Sigmoid colon (tissue), 4 donors: ENCODE results near the gene PLEKHD1.

ENCODE experiments used
- EP300 ChIP-seq, 4 donors: sonication (generic); formaldehyde crosslinking; IDR thresholded peaks; one replicate each; pipeline ENCODE4 v1.6.1; 2017; ENCODE audit warnings: antibody characterized with exemption in 4 of 4
- POLR2AphosphoS5 ChIP-seq, 4 donors: sonication (generic); formaldehyde crosslinking; IDR thresholded peaks; one replicate each; pipeline ENCODE4 v1.6.1; 2017; ENCODE audit warnings: antibody characterized with exemption in 4 of 4

GRCh38 chr14:69538766-69539165, 54.2 kb downstream of the PLEKHD1 start:
- no peak for TF ChIP-seq EP300 (IDR thresholded peaks at IDR 0.05)
- no peak for TF ChIP-seq POLR2AphosphoS5 (IDR thresholded peaks at IDR 0.05)
